A172 (cell line): ENCODE data around the gene PIK3R6. TPM values are rescaled to one million over a fixed set of nuclear protein-coding genes. Genes with fewer than 3 reads are reported as not detected.
"Not testable (repeated sequence)": the region's sequence is repeated elsewhere in the genome, so short reads cannot be mapped to it uniquely, and the experiment has no call there.

Source experiments
- DNase-seq: peaks from one replicate; pipeline ENCODE4 v3.0.0-alpha.2; 2015; ENCODE audit warnings: low spot score
- total RNA-seq: library from RNA; depleted of rRNA; stranded (reverse); fragments of >200 nt; shearing (Covaris generic); gene quantifications from 2 replicates; pipeline ENCODE4 v1.2.3, GENCODE V29; 2014

Gene PIK3R6
- total RNA-seq, 1 experiment from 2014 or later = not detected

- DNase-seq = no peak
These were observed 39.0 kb downstream of the PIK3R6 start for GRCh38 chr17:8828517-8828875.

DNA sequence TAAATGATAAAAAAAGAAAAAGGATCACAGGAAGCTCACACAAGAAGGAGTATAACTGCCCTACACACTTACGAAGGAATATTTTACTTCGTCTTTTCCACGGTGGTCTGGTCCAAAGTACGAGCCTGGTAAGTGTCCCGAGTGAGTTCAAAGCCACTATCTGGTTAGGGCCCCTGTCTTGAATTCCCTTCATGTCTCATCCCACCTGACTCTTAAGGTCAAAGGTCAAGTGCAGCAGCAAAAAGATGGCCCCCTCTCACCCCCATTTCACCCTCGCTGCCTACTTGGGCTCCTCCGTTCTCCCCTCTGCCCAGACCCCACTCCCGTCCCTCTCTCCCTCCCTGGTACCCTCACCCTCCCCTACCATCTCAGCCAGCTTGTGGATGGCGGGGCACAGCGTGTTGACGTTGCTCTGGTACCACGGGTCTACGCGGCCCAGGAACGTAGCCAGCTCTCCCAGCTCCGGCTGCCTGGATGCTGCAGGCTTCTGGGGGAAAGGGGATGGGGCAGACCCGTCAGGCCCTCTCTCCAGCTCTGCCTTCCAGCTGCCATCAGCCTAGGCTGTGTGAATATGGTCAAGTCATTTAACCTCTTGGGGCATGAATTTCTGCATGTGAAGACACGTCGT lies 40.6 kb downstream of the PIK3R6 start:
- no peak for DNase-seq

DNA sequence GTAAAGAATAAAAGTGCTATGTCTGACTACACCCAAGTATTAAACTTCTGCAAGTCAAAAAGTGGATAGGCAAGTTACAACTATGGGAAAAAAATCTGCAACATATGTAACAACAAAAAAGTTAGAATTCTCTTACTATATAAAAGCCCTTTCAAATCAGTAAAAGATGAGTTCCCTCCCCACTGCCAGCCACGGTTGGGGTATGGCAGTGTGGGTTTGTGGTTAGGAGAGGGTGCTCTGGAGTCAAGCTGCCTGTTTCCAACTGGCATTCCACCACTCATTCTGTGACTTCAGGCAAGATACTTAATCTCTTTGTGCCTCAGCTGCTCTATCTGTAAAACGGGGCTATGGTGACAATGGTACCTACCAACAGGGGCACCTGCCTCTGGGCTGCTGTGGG lies 41.7 kb downstream of the PIK3R6 start:
- DNase-seq = no peak

DNA sequence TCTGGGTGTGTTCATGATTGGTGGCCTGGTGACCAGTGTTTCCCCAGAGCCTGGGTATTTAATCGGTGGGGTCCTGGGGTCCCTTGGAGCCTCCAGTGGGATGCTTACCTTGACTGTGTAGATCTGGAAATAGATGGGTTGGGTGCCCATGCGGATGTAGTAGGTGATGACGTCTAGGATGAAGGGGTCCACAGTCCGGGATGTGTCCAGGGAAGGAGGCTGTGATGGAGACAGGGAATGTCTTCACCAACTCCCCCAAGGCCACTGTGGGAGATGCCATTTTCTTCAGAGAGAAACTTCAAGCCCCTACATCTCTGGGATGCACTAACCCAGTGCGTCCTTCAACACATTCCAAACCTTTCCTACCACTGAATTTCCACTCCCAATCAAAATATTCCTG lies 44.2 kb downstream of the PIK3R6 start:
- no peak for DNase-seq

GRCh38 chr17:8822401-8823035 lies 45.0 kb downstream of the PIK3R6 start:
- DNase-seq = no peak

GRCh38 chr17:8821446-8822105 lies 45.9 kb downstream of the PIK3R6 start:
- DNase-seq = no peak

DNA sequence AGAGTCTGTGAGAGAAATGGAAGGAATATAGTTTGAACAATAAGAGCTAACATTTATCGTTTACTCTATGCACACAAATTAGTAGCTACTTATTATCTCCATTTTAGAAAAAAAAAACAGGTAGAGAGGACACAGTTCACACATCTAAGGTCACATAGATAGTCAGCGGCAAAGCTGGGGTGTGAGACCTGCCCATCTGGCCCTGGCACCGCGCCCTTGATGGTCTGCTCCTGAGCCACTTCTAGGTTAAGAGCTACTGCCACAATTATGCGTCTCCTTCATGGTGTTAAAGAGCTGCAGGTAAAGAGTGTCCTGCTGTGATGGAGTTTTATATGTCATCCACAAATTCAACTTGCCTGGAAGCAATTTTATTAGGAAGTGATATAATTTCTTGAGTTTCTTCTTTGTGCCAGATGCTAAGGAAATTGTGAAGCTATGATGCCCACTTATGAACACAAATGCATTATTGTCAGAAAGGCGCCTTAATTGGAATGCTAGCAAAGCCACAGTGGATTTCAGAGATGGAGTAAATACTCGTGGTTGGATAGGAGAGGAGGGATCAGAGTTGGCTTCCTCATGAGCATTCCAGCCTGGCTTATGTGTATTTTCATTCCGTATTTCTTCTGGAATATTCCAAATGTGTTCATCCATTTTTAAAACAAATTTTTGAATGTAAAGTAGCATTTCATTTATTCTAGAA lies 47.0 kb downstream of the PIK3R6 start:
- DNase-seq = no peak

- no peak for DNase-seq
These were observed 48.7 kb downstream of the PIK3R6 start for GRCh38 chr17:8818654-8819330.

DNA sequence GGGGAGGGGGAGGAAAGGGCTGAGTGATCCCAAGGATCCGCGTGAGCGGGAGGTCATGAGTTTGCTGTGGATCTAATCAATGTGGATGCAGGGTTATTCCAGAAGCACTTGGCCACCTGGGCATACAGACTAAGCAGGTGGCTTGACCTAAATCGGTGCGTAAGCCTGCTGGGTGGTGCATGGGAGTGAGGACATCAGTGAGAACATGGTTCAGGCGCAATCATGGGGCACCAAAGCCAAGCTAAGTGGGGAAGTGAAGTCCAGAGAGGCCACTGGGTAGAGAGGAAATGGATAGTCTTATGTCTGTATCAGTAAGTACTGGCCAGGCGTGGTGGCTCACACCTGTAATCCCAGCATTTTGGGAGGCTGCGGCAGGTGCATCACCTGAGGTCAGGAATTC lies 49.4 kb downstream of the PIK3R6 start:
- DNase-seq = no peak

DNA sequence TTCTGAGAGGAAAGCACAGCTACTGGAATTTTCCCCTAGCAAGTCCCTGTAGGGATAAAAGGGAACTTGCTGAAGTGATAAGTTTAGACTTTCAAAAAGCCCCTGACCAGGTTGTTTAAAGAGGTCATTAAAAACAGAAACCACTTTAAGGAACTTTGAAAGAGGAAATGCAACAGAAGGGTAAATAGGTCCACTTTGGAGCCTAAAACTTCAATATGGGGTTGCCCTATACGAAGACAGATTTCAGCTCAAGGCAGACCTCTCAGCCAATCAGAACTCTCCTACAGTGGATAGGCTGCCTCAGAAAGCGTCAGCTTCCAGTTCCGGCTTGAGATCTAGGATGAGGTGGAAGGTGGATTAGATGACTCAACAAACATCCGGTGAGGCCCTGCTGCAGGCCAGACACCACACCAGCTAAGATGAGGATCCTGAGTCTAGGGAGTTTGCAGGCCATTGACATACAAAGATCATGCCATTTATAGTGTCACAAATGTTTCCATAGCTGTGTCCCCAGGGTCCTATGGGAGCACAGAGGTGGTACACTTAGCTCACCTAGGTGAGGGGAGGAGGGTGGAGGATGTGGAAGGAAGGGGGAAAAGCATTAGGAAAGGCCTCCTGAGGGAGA lies 60.4 kb downstream of the PIK3R6 start:
- peak; percentile 74 for DNase-seq

DNA sequence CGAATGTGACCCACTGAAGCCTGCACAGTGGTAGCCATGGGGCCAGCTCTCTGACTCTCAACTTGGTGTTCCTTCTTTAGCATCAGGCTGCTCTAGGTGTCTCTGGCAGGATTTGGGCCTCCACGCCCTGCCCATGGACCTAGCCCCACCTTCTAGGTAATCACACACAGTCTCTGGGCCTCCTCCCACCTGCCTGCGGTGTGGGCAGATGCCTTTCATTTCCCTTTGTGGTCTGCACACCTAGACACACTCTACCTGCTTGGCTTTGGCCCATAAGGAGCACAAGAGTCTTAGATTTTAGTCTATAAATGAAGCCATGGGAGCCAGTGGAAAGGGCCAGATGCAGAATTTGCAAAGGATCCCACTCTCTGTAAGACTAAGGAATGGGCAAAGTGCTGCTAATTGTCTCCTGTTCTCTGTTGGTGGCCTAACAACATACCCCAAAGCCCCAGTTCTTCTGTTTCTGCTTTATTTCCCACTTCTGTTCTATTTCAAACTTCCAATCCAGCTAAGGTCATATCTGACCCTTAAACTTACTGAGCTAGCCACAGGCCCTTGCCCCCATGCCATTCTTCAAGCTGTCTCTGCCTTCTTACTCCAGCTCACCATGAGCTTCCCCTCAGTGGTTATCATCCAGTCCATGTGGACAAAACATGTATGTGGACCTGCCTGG lies 61.1 kb downstream of the PIK3R6 start:
- no peak for DNase-seq

DNA sequence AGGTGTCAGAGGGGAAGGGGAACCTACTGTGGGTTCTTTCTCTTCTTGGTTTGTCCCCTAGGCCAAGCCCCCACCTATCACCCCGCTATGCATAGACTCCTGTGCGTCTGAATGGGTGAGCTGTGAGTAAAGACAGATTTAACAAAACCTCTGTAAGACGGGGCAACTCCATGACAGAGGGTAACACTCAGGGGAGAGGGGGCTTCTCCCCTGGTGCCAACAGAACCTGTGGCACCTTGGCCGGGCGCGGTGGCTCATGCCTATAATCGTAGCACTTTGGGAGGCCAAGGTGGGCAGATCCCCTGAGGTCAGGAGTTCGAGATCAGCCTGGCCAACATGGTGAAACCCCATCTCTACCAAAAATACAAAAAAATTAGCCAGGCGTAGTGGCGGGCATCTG lies 62.1 kb downstream of the PIK3R6 start:
- DNase-seq = not testable (repeated sequence)

- no peak for DNase-seq
These were observed 63.7 kb downstream of the PIK3R6 start for GRCh38 chr17:8803531-8804420.

DNA sequence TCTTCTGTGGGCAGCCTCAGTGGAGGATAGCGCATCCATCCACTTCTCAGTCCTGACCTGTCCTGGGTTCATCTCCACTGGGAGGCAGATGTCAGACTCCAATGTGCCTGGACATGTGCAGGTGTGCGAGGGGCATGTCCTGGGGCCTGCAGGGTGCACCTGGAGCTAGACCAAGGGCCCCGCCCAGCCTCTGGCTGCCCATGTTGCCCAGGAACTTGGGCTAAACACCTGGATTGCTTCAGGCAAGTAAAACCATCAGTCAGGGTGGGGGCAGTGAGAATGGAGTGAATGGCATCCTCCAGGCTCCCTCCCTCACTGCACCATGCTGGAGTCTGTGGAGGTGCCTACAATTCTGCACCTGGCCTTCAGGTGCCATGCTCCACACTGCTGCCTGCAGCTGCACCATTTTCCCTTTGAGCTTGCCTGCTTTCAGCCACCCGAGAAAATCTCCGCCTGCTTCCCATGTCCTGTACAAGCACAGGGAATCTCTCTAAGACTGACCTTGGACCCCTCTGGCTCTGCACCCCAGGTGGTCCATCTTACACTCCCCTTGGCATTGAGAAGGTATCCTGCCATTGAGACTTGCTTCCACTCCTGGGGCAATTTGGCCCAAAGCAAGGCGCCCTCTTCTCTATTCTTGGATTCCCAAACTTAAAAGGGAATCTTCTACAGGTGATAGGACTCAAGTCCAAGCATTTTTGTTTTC lies 66.2 kb downstream of the PIK3R6 start:
- DNase-seq = no peak

GRCh38 chr17:8800656-8801055 lies 66.8 kb downstream of the PIK3R6 start:
- DNase-seq = no peak

DNA sequence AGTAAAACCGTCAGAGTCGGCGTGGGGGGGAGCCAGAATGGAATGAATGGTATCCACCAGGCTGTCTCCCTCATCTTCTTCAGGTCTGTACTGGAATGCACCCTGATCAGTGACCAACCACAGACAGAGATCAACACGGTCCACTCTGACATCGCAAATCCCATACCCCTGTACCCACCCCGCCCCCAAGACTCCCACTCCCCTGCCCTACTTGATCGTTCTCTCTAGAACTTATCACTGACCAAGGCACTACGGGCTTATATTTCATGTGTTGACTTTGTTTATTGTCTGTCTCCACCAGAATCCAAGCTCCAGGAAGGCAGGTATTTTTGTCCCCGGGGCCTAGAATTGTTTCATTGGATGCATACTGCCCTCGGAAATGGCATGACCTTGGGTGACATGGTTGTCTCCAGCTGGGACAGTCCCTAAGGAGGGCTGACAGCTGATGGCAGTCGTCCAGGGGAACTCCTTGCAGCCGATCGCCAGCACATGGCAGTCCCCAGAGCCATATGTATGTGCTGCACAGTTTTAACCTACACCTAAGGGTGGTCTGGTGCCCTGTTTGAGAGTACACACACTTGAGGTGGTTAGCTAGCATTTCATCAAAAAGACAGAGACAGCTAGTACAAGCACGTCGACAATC lies 67.8 kb downstream of the PIK3R6 start:
- DNase-seq = no peak

GRCh38 chr17:8798846-8799569 lies 68.5 kb downstream of the PIK3R6 start, which contains the start of gene MFSD6L:
MFSD6L (minus strand) TSS chr17:8799365; CDS start chr17:8799120, 245 bp downstream.
- DNase-seq = no peak

GRCh38 chr17:8798176-8798845 lies 69.2 kb downstream of the PIK3R6 start:
- DNase-seq = no peak
